ENCODE data around the gene CD63. TPM values are rescaled to one million over a fixed set of nuclear protein-coding genes. Genes with fewer than 3 reads are reported as not detected.
A peak's percentile ranks its signal among the peaks of the same experiment; 100 is the strongest.

The CD63 gene
- total and polyA plus RNA-seq, 2 of the 13 experiments (the other 11 are each of a cell fraction or from before 2014, with no cell fraction given), result 234 to 277 TPM

DNA sequence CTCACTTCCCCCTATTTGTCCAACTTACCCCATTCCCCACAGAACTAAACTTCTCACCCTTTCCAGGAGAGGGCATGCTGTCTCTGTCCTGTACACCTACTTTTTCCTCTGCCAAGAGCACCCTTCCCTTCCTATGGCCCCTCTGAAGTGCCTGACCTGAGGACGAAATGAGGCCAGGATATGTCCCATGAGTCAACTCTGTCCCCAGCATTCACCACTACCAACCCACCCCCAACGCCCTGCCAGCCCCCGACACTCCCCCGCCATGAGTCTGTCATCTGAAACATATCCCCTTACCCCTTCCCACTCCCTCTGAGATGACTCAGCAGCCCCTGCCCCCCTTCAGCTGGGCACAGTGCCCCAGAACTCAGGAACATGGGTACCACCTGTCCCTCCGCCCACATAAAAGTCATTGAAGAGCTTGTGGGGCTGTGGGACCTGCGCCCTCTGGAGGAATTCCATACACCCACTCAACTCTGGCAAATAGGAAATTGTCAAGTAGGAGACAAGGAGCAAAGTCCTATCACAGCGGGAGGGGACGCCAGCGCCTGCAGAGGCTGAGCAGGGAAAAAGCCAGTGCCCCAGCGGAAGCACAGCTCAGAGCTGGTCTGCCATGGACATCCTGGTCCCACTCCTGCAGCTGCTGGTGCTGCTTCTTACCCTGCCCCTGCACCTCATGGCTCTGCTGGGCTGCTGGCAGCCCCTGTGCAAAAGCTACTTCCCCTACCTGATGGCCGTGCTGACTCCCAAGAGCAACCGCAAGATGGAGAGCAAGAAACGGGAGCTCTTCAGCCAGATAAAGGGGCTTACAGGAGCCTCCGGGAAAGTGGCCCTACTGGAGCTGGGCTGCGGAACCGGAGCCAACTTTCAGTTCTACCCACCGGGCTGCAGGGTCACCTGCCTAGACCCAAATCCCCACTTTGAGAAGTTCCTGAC, 47.4 kb downstream of the CD63 start (continued):
- TF ChIP-seq PRDM10 (CRISPR knock-in tag; IDR thresholded peaks at IDR 0.05; ENCODE audit: low read depth) (peak; percentile 67; the same call in 1 of the 2 replicates), ZNF660 (CRISPR knock-in tag; IDR thresholded peaks at IDR 0.05; ENCODE audit: borderline replicate concordance, low read depth) (no peak), ZNF878 (CRISPR knock-in tag; IDR thresholded peaks at IDR 0.05) (no peak), GTF3A (CRISPR knock-in tag; conservative IDR thresholded peaks at IDR 0.05) (no peak), TMF1 (CRISPR knock-in tag; IDR thresholded peaks at IDR 0.05; ENCODE audit: low read depth) (no peak), ZNF710 (CRISPR knock-in tag; IDR thresholded peaks at IDR 0.05; ENCODE audit: borderline replicate concordance) (peak; percentile 63; the same call in 1 of the 2 replicates), MTA1 (CRISPR knock-in tag; IDR thresholded peaks at IDR 0.05; ENCODE audit: borderline replicate concordance) (no peak), ZNF609 (CRISPR knock-in tag; IDR thresholded peaks at IDR 0.05; ENCODE audit: borderline replicate concordance) (no peak), ZSCAN5A (CRISPR knock-in tag; IDR thresholded peaks at IDR 0.05; ENCODE audit: borderline replicate concordance) (no peak), CENPX (CRISPR knock-in tag; IDR thresholded peaks at IDR 0.05) (no peak), POLR2G (IDR thresholded peaks at IDR 0.05; ENCODE audit: low read depth, low read length) (peak; percentile 90), EHMT2 (IDR thresholded peaks at IDR 0.05; ENCODE audit: borderline replicate concordance, low read depth, low read length) (no peak), NFYC (CRISPR knock-in tag; IDR thresholded peaks at IDR 0.05) (0 out of 2 replicates have a peak, but pooled peaks have one; percentile 18), ZNF414 (CRISPR knock-in tag; IDR thresholded peaks at IDR 0.05) (0 out of 2 replicates have a peak, but pooled peaks have one; percentile 55)

Measured in HepG2 (cell line).